ENCODE data around the gene JMJD6. TPM values are rescaled to one million over a fixed set of nuclear protein-coding genes. Genes with fewer than 3 reads are reported as not detected.

The JMJD6 gene
- total and polyA plus RNA-seq, 12 donors = 23.5 to 105 (median 41.7) TPM

- 61 to 68% (median 66%) methylated on average over 14 to 18 of the region's 18 CpGs for WGBS, 4 donors
- no peak for TF ChIP-seq POLR2A (IDR thresholded peaks at IDR 0.05)
- TF ChIP-seq, protein P1, sequence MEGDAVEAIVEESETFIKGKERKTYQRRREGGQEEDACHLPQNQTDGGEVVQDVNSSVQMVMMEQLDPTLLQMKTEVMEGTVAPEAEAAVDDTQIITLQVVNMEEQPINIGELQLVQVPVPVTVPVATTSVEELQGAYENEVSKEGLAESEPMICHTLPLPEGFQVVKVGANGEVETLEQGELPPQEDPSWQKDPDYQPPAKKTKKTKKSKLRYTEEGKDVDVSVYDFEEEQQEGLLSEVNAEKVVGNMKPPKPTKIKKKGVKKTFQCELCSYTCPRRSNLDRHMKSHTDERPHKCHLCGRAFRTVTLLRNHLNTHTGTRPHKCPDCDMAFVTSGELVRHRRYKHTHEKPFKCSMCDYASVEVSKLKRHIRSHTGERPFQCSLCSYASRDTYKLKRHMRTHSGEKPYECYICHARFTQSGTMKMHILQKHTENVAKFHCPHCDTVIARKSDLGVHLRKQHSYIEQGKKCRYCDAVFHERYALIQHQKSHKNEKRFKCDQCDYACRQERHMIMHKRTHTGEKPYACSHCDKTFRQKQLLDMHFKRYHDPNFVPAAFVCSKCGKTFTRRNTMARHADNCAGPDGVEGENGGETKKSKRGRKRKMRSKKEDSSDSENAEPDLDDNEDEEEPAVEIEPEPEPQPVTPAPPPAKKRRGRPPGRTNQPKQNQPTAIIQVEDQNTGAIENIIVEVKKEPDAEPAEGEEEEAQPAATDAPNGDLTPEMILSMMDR (IDR thresholded peaks at IDR 0.05) = no peak
- Histone ChIP-seq H3K27me3 (no peaks in the 10 kb centered on the region), H3K4me1 (replicated peaks in 1 of 2) (peaks cover 8 to 48% of the 10 kb centered on the region in 2 donors), H3K4me3 (no peak overlapping the region), H3K9me3 (replicated peaks in 1 of 3) (no peaks in the 10 kb centered on the region), H3K36me3 (replicated peaks in 1 of 2) (peaks cover 0 to 45% of the 10 kb centered on the region in 2 donors), H3K27ac (peak overlapping the region in 1 of 5 donors; percentile 34)
- no peak for DNase-seq
- intact Hi-C loops (cut with DNase I) = no loop called here
Measured at GRCh38 chr17:76683011-76683755, 43.2 kb downstream of the JMJD6 start.

DNA sequence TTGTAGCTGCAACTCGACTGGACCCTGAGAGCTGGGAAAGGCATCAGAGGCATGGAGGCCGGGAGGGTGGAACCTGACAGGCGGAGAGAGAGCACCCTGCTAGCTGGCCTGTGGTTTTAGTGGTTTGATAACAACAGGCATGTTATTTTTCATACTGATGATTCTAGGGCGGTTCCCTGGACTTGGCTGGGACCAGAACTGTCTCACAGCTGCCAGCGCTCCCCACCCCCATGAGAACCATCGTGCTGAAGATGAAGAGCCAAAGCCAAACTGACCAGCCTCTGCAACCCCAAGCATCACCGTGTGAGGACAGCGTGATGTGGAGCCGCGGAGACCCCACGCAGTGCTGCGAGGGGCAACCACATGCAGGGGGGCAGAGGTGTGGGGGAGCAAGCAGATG lies 44.1 kb downstream of the JMJD6 start:
- peak overlapping the region in 2 of 5 donors; percentile 34 to 52 for H3K27ac ChIP-seq
- peaks cover 0 to 39% of the 10 kb centered on the region in 2 donors for H3K4me1 ChIP-seq (replicated peaks in 1 of 2)
- peaks cover 0 to 48% of the 10 kb centered on the region in 2 donors for H3K36me3 ChIP-seq (replicated peaks in 1 of 2)
- no peak overlapping the region for H3K4me3 ChIP-seq
- TF ChIP-seq, protein P1 (IDR thresholded peaks at IDR 0.05) = no peak
- no peak for TF ChIP-seq POLR2A (IDR thresholded peaks at IDR 0.05)
- DNase-seq = no peak
- no peaks in the 10 kb centered on the region for H3K27me3 ChIP-seq
- H3K9me3 ChIP-seq (replicated peaks in 1 of 3) = no peaks in the 10 kb centered on the region
- 66 to 74% (median 73%) methylated on average over 12 of the region's 12 CpGs for WGBS, 4 donors
- intact Hi-C loops (cut with DNase I) = no loop called here

DNA sequence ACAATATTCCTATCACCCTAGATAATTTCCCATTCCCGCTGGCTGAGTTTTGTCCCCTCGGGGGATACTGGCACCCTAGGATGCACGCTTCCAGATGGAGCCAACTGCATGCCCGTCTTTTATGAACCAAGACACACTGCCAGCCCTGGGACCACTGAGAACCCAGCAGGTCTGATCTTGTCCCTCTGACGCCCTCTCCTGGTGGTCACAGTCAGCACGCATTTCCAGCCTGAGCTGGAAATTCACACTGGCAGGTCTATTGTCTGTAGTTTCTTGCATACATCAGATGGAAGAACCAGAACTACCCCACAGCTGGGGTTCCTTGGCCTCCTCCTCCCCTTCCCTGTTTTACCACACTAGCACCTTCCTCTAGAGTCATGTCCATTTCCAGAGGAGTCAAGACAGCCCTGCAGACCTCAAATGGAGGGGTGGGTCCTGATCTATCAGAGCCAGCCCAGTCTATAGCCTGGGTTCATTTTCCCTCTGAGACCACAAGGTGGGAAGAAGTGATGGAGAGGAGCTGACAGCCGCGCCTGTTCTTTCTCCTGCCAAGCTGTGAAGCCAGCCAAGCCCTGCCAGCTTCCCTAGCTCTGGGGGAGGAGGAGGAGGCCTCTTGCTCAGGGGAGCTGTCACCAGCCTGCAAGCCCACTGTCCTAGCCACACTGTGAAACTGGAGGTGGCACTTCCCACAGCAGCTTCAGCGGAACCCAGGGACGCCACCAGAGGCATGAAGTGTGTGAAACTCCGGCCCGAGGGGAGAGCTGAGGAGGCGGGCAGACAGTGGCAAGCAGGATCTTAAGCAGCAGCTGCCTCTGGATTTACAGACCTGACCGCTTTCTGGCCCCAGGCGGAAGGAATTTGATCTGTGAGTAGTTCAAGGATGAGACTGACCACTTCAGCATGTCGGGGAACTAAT lies 44.9 kb downstream of the JMJD6 start:
- intact Hi-C loops (cut with DNase I) = no loop called here
- Histone ChIP-seq H3K9me3 (replicated peaks in 1 of 3) (no peaks in the 10 kb centered on the region), H3K4me3 (no peak overlapping the region), H3K36me3 (replicated peaks in 1 of 2) (peaks cover 0 to 48% of the 10 kb centered on the region in 2 donors), H3K4me1 (replicated peaks in 1 of 2) (peaks cover 0 to 36% of the 10 kb centered on the region in 2 donors), H3K27me3 (no peaks in the 10 kb centered on the region), H3K27ac (peak overlapping the region in 2 of 5 donors; percentile 18 to 52)
- no peak for TF ChIP-seq POLR2A (IDR thresholded peaks at IDR 0.05)
- TF ChIP-seq, protein P1 (IDR thresholded peaks at IDR 0.05) = peak; percentile 57 to 80 (median 72)
- peak; percentile 63 to 92 (median 81) for DNase-seq
- 61 to 75% (median 65%) methylated on average over 14 to 16 of the region's 16 CpGs for WGBS, 4 donors

GRCh38 chr17:76679239-76679638 lies 47.2 kb downstream of the JMJD6 start:
- no peak for TF ChIP-seq POLR2A (IDR thresholded peaks at IDR 0.05)
- H3K36me3 ChIP-seq (replicated peaks in 1 of 2) = peaks cover 0 to 40% of the 10 kb centered on the region in 2 donors
- H3K4me1 ChIP-seq (replicated peaks in 1 of 2) = peaks cover 0 to 26% of the 10 kb centered on the region in 2 donors
- intact Hi-C loops (cut with DNase I) = loop anchor here in 1 of 2 donors (5.0 kb wide), 1 partner anchor 38 kb away; no protein-coding TSS in a partner anchor
- no peaks in the 10 kb centered on the region for H3K27me3 ChIP-seq
- H3K27ac ChIP-seq = no peak overlapping the region
- DNase-seq = no peak
- H3K9me3 ChIP-seq (replicated peaks in 1 of 3) = no peaks in the 10 kb centered on the region
- 56 to 81% (median 71%) methylated on average over 1 of the region's 1 CpG for WGBS, 4 donors
- H3K4me3 ChIP-seq = no peak overlapping the region

Data from adrenal gland (tissue), 12 donors.